Astrocyte (in vitro differentiated cells and primary cell): ENCODE results near the gene TSEN2.

Source experiments
- CTCF ChIP-seq: IDR thresholded peaks from 2 replicates; pipeline ENCODE4 v1.5.1; 2011; ENCODE audit warnings: low read depth, mild to moderate bottlenecking, inconsistent platforms, low read length, moderate library complexity; ENCODE audit not compliant: insufficient read depth
- EZH2 ChIP-seq: IDR thresholded peaks from 2 replicates; pipeline ENCODE4 v1.6.1; 2012; ENCODE audit warnings: mild to moderate bottlenecking, low read length, inconsistent platforms; ENCODE audit not compliant: insufficient read depth

GRCh38 chr3:12559520-12559919, 75.2 kb downstream of the TSEN2 start:
- TF ChIP-seq CTCF (no peak), EZH2 (no peak)
